NOMO-1 treated with DMSO at 0.1 percent for 48 hours (cell line): ENCODE results near the gene TBC1D1.
A peak's percentile ranks its signal among the peaks of the same experiment; 100 is the strongest.

Experiments
- DNase-seq: peaks from one replicate; lab custom pipeline; 2025; ENCODE audit not compliant: unreplicated experiment; lab: John Stamatoyannopoulos, UW

TBC1D1 gene, protein sequence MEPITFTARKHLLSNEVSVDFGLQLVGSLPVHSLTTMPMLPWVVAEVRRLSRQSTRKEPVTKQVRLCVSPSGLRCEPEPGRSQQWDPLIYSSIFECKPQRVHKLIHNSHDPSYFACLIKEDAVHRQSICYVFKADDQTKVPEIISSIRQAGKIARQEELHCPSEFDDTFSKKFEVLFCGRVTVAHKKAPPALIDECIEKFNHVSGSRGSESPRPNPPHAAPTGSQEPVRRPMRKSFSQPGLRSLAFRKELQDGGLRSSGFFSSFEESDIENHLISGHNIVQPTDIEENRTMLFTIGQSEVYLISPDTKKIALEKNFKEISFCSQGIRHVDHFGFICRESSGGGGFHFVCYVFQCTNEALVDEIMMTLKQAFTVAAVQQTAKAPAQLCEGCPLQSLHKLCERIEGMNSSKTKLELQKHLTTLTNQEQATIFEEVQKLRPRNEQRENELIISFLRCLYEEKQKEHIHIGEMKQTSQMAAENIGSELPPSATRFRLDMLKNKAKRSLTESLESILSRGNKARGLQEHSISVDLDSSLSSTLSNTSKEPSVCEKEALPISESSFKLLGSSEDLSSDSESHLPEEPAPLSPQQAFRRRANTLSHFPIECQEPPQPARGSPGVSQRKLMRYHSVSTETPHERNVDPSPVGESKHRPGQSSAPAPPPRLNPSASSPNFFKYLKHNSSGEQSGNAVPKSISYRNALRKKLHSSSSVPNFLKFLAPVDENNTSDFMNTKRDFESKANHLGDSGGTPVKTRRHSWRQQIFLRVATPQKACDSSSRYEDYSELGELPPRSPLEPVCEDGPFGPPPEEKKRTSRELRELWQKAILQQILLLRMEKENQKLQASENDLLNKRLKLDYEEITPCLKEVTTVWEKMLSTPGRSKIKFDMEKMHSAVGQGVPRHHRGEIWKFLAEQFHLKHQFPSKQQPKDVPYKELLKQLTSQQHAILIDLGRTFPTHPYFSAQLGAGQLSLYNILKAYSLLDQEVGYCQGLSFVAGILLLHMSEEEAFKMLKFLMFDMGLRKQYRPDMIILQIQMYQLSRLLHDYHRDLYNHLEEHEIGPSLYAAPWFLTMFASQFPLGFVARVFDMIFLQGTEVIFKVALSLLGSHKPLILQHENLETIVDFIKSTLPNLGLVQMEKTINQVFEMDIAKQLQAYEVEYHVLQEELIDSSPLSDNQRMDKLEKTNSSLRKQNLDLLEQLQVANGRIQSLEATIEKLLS (N-terminal part only)

DNA sequence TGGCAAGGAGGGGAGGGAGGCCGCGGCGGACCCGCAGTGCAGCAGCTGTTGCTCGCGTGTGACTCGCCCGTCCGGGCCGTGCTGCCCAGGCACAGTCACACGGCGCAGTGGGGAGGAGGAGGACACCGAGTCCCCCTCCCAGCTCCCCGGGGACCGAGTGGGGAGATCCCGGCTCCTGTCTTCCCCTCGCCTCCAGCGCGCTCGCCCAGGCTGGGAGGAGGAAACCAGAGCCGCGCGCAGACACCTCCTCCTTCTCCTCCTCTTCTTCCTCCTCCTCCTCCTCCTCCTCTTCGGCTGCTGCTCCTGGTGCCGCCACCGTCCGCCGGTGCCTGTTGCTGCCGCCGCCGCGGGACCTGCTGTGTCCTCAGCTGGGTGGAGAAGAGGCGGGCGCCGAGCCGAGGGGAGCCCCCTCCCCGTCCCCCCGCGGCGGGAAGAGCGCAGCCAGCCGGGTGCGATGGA, at the start of gene TBC1D1:
TBC1D1 (plus strand) TSS at position 284 of the 459 bp plus-strand sequence. CDS start 11,012 bp downstream, outside the sequence.
- no peak for DNase-seq

GRCh38 chr4:37844204-37844603, 46.7 kb upstream of the TBC1D1 start:
- no peak for DNase-seq

DNA sequence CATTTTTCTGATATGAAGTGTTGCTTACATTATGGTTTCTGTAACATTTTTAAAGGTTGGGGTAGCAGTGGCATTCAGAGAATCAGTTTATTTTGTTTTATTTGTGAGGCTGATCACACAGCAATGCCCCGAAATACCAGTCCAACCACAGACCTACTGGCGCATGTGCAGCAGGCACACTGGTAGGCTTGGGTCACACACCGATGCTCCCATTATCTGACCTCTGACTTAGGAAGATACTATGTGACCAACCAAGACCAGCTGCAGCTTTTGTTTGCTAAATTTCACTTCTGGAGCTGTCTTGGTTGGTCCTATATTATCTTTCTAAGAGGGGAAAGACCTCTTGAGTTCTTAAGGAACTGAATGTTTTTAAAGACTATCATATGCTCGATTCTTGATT, 45.7 kb upstream of the TBC1D1 start:
- no peak for DNase-seq

DNA sequence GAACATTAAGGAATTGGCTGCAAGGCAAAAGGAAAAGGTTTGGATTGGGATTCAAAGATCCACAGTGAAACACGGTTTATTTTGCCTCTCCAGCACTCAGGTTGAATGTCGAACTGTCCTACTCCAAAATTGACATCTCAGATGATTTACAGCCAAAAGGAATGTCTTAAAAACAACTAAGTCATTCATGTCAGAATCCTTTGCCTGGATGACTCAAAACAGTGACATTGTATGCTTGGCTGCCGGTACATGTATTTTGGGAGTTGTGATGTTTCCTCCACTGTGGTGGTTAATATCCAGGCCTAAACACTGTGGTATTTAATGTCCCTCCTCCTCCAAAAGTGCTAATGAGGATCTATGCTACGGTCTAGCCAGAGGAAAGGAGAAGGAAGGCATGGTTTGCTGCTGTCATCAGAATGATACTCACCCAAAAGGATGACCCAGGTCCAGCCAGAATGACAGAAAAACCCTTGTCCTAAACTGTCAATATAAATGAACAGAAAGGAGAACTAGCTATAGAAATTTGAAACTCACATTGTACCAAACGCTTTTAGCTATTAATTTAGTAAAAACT, 43.5 kb upstream of the TBC1D1 start:
- DNase-seq = no peak

GRCh38 chr4:37852376-37852775, 38.5 kb upstream of the TBC1D1 start:
- peak; percentile 41 for DNase-seq

GRCh38 chr4:37858112-37858511, 32.8 kb upstream of the TBC1D1 start:
- DNase-seq = no peak

- no peak for DNase-seq
Measured at GRCh38 chr4:37858872-37859271, 32.0 kb upstream of the TBC1D1 start.

DNA sequence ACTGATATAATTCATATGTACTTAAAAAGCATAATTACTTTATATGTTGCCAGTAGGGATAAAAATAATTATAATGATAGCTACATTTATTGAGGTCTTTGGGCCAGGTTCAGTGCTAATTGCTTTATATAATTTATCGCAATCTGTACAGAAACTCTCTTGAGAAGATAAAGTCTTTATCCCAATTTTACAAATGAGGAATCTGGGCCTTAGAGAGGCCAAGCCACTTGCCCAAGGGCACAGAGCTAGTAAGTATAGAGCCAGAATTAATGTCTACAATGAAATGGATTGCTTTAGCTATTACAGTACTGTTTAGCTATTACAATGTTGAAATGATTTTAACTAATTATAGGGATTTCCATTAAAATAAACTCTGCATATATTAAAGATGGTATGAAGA, 30.6 kb upstream of the TBC1D1 start:
- DNase-seq = no peak

GRCh38 chr4:37862961-37863360, 27.9 kb upstream of the TBC1D1 start:
- no peak for DNase-seq

DNA sequence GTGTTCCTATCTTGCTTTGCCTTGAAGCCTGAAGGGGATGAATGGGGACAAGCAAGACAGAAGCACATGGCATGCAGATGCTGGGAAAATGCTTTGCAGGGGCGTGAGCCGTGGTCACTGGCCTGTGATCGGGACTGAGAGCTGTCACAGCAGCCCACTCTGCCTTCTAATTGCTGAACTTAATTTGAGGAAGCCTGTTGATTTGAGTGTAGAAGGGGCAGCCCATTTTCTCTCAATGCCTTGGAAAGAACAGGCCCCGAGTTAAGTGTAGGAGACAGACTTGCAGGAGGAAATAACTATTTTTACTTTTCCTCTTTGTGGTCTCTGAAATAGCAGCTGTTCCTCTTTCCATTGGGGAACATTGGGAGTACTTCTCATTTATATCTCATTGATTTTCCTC, 26.1 kb upstream of the TBC1D1 start:
- DNase-seq = peak; percentile 77

- no peak for DNase-seq
Measured at GRCh38 chr4:37865450-37865849, 25.4 kb upstream of the TBC1D1 start.

DNA sequence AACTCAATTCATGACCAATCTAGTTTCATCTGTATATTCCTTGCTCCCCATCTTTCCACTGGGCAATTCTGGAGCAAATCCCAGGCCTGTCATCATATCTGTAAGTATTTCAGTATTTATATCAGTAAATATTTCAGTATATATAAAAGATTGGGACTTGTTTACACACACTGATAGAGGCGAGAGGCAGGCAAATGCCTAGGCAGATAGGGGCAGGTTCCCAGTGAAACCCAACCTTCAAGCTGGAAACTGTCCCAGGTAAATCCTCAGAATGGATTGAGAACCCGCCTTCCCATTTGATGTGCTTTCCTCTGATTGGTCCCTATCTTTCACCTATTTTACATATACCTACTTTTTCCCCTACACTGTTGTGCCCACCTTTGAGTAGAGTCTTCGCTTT, 23.8 kb upstream of the TBC1D1 start:
- no peak for DNase-seq

DNA sequence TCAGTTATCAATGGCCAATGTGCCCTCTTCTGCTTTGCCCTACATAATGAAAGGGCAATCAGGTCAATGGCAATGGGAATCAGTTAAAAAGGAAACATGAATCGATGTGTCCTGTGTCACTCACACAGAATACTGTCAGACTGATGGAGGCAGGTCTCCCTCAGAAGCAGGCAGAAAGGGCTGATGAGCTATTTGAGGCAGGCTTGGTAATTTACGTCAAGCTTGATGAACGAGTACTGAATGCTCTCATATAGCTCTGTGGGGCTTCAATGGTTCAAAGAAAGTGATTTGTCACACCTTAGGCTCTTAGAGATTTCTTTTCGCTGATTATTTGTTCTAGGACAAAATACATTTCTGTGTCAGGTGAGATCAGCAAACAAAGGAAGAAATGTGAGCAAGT, 22.6 kb upstream of the TBC1D1 start:
- no peak for DNase-seq

GRCh38 chr4:37872310-37872988, 18.4 kb upstream of the TBC1D1 start:
- DNase-seq = peak; percentile 12

GRCh38 chr4:37873386-37873785, 17.5 kb upstream of the TBC1D1 start:
- peak; percentile 60 for DNase-seq

DNA sequence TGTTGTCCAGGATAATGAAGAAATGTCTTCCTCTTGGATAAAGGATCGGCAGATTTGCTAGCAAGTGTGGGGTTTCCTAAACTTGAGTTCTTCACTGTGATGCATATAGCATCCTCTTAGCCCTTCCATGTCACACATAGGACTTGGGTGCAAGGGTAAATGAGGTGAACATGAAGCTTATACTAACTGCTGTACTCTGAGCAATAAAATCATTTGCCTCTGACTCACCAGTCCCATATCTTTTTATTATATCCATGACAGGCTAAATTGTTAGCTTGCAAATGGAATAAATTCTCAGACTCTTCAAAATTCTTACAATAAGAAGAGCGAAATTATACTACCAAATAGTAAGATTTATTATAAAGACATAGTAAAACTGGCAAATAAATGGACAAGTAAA, 14.7 kb upstream of the TBC1D1 start:
- no peak for DNase-seq

GRCh38 chr4:37879365-37879764, 11.5 kb upstream of the TBC1D1 start:
- peak; percentile 92 for DNase-seq

DNA sequence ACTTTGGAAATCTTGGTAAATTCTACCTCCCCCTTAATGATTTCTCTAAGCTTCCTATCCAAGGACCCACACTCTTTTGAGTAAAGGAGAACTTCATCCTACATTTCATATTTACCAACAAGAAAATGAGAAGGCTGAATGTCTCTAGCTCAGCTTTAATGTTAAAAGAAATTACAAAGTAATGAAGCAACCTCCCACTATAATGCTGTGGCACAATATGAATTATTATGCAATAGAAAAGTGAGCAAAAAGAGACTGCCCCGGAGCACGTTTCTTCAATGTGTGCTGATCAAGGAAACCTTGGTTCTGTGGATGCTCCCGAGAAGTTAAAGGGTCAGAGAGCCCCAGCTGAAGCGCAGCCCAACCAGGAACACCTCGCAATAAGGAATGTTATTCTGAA, 9.1 kb upstream of the TBC1D1 start:
- DNase-seq = peak; percentile 69

GRCh38 chr4:37882665-37883296, 8.1 kb upstream of the TBC1D1 start:
- DNase-seq = no peak
